Measurements from ENCODE around the gene KCNH1.

DNA sequence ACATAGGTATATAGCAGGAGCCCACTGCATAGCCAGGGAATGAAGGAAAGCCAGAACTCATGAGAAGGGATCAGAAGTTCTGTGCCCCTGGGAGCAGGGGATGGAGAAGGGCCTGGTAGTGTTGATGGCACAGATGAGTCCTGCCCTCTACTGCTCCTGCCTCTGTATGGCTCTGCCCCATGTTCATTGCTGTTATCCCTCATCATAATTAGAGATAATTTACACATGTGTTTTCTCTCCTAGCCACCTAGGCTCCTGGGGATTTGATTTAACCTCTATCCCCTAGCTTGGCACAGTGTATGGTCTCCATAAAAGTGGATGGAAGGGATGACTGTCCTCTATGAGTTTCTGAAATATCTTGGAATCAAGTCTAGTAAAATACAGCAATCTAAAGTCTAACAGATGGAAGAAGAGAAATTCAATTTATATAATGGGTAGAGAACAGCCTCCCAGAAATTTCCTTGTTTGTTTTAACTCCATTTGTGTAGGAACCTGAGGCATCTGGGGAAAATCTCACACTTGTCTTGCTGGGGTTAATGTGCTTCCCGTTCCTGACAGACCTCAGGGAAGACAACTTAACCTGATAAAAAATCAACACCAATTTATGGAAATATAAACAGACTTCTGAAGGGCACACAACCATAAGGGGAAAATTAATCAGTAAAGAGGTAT is 411.4 kb downstream of the KCNH1 start:
- no peak for TF ChIP-seq SRF (IDR thresholded peaks at IDR 0.05; ENCODE audit: low read depth)
- TF ChIP-seq, protein P1, sequence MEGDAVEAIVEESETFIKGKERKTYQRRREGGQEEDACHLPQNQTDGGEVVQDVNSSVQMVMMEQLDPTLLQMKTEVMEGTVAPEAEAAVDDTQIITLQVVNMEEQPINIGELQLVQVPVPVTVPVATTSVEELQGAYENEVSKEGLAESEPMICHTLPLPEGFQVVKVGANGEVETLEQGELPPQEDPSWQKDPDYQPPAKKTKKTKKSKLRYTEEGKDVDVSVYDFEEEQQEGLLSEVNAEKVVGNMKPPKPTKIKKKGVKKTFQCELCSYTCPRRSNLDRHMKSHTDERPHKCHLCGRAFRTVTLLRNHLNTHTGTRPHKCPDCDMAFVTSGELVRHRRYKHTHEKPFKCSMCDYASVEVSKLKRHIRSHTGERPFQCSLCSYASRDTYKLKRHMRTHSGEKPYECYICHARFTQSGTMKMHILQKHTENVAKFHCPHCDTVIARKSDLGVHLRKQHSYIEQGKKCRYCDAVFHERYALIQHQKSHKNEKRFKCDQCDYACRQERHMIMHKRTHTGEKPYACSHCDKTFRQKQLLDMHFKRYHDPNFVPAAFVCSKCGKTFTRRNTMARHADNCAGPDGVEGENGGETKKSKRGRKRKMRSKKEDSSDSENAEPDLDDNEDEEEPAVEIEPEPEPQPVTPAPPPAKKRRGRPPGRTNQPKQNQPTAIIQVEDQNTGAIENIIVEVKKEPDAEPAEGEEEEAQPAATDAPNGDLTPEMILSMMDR (IDR thresholded peaks at IDR 0.05 in 2 of 3, conservative IDR thresholded peaks at IDR 0.05 in 1 of 3; ENCODE audit: borderline replicate concordance in 1 of 3, insufficient read depth in 1 of 3, low read depth in 2 of 3, low read length in 2 of 3): no peak
- no peak for TF ChIP-seq POLR2AphosphoS5 (IDR thresholded peaks at IDR 0.05; ENCODE audit: low read depth, low read length)
- no peak for TF ChIP-seq CEBPB (IDR thresholded peaks at IDR 0.05; ENCODE audit: low read depth)
- TF ChIP-seq ZNF274 (IDR thresholded peaks at IDR 0.05; ENCODE audit: low read depth, low read length): no peak
- no peak for TF ChIP-seq ZFX (IDR thresholded peaks at IDR 0.05)
- TF ChIP-seq YY1 (IDR thresholded peaks at IDR 0.05; ENCODE audit: extremely low read depth, insufficient replicate concordance, low read depth, low read length): no peak
- TF ChIP-seq EZH2phosphoT487 (IDR thresholded peaks at IDR 0.05; ENCODE audit: borderline replicate concordance): no peak
- TF ChIP-seq CBX3 (IDR thresholded peaks at IDR 0.05; ENCODE audit: low read depth): no peak
- TF ChIP-seq, protein P2, sequence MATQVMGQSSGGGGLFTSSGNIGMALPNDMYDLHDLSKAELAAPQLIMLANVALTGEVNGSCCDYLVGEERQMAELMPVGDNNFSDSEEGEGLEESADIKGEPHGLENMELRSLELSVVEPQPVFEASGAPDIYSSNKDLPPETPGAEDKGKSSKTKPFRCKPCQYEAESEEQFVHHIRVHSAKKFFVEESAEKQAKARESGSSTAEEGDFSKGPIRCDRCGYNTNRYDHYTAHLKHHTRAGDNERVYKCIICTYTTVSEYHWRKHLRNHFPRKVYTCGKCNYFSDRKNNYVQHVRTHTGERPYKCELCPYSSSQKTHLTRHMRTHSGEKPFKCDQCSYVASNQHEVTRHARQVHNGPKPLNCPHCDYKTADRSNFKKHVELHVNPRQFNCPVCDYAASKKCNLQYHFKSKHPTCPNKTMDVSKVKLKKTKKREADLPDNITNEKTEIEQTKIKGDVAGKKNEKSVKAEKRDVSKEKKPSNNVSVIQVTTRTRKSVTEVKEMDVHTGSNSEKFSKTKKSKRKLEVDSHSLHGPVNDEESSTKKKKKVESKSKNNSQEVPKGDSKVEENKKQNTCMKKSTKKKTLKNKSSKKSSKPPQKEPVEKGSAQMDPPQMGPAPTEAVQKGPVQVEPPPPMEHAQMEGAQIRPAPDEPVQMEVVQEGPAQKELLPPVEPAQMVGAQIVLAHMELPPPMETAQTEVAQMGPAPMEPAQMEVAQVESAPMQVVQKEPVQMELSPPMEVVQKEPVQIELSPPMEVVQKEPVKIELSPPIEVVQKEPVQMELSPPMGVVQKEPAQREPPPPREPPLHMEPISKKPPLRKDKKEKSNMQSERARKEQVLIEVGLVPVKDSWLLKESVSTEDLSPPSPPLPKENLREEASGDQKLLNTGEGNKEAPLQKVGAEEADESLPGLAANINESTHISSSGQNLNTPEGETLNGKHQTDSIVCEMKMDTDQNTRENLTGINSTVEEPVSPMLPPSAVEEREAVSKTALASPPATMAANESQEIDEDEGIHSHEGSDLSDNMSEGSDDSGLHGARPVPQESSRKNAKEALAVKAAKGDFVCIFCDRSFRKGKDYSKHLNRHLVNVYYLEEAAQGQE (IDR thresholded peaks at IDR 0.05; ENCODE audit: low read depth): no peak
- TF ChIP-seq EZH2 (IDR thresholded peaks at IDR 0.05): no peak
- no peak for TF ChIP-seq TCF7L2 (IDR thresholded peaks at IDR 0.05; ENCODE audit: borderline replicate concordance, extremely low read depth, insufficient read depth, insufficient read length)
- TF ChIP-seq POLR2A (IDR thresholded peaks at IDR 0.05; ENCODE audit: borderline replicate concordance, extremely low read depth, insufficient read depth, insufficient read length): no peak

Data from HCT116 (cell line).